ENCODE measurements around the gene LRRN4CL.

Gene LRRN4CL

GRCh38 chr11:62724171-62724570 lies 34.8 kb upstream of the LRRN4CL start:
- Histone ChIP-seq H3K36me3 (ENCODE audit: control insufficient read depth, insufficient read depth, low read length) (peaks cover 57% of the 10 kb centered on the region), H3K4me1 (ENCODE audit: control insufficient read depth, insufficient read depth, low read length) (0 out of 2 replicates have a peak, but pooled peaks cover 9% of the 10 kb centered on the region), H3K9ac (ENCODE audit: low read depth, low read length) (no peak overlapping the region), H3K27me3 (ENCODE audit: control insufficient read depth, insufficient read depth, low read length) (no peaks in the 10 kb centered on the region), H3K27ac (ENCODE audit: low read depth, low read length) (no peak overlapping the region), H3K9me3 (ENCODE audit: control insufficient read depth, insufficient read depth, low read length) (no peaks in the 10 kb centered on the region), H3K4me3 (ENCODE audit: low read depth, low read length) (no peak overlapping the region)

GRCh38 chr11:62721994-62722393 lies 32.7 kb upstream of the LRRN4CL start:
- Histone ChIP-seq H3K27ac (ENCODE audit: low read depth, low read length) (no peak overlapping the region), H3K4me3 (ENCODE audit: low read depth, low read length) (no peak overlapping the region), H3K9me3 (ENCODE audit: control insufficient read depth, insufficient read depth, low read length) (no peaks in the 10 kb centered on the region), H3K9ac (ENCODE audit: low read depth, low read length) (no peak overlapping the region), H3K27me3 (ENCODE audit: control insufficient read depth, insufficient read depth, low read length) (no peaks in the 10 kb centered on the region), H3K4me1 (ENCODE audit: control insufficient read depth, insufficient read depth, low read length) (0 out of 2 replicates have a peak, but pooled peaks cover 9% of the 10 kb centered on the region), H3K36me3 (ENCODE audit: control insufficient read depth, insufficient read depth, low read length) (peaks cover 78% of the 10 kb centered on the region)

- Histone ChIP-seq H3K9ac (ENCODE audit: low read depth, low read length) (no peak overlapping the region), H3K36me3 (ENCODE audit: control insufficient read depth, insufficient read depth, low read length) (peaks cover 97% of the 10 kb centered on the region), H3K4me1 (ENCODE audit: control insufficient read depth, insufficient read depth, low read length) (peaks cover 4% of the 10 kb centered on the region; the same call in 1 of the 2 replicates), H3K27ac (ENCODE audit: low read depth, low read length) (no peak overlapping the region), H3K27me3 (ENCODE audit: control insufficient read depth, insufficient read depth, low read length) (no peaks in the 10 kb centered on the region), H3K9me3 (ENCODE audit: control insufficient read depth, insufficient read depth, low read length) (no peaks in the 10 kb centered on the region), H3K4me3 (ENCODE audit: low read depth, low read length) (no peak overlapping the region)
These were observed 30.1 kb upstream of the LRRN4CL start for GRCh38 chr11:62719302-62719978.

- Histone ChIP-seq H3K4me1 (ENCODE audit: control insufficient read depth, insufficient read depth, low read length) (no peaks in the 10 kb centered on the region; the same call in 1 of the 2 replicates), H3K9me3 (ENCODE audit: control insufficient read depth, insufficient read depth, low read length) (no peaks in the 10 kb centered on the region), H3K27me3 (ENCODE audit: control insufficient read depth, insufficient read depth, low read length) (no peaks in the 10 kb centered on the region), H3K4me3 (ENCODE audit: low read depth, low read length) (no peak overlapping the region), H3K36me3 (ENCODE audit: control insufficient read depth, insufficient read depth, low read length) (peaks cover 95% of the 10 kb centered on the region), H3K27ac (ENCODE audit: low read depth, low read length) (no peak overlapping the region), H3K9ac (ENCODE audit: low read depth, low read length) (no peak overlapping the region)
These were observed 27.5 kb upstream of the LRRN4CL start for GRCh38 chr11:62716816-62717215.

- no peak overlapping the region for H3K4me3 ChIP-seq (ENCODE audit: low read depth, low read length)
- no peaks in the 10 kb centered on the region; the same call in 1 of the 2 replicates for H3K4me1 ChIP-seq (ENCODE audit: control insufficient read depth, insufficient read depth, low read length)
- peak overlapping the region; percentile 7 for H3K27ac ChIP-seq (ENCODE audit: low read depth, low read length)
- H3K36me3 ChIP-seq (ENCODE audit: control insufficient read depth, insufficient read depth, low read length) = peaks cover 94% of the 10 kb centered on the region
- no peaks in the 10 kb centered on the region for H3K9me3 ChIP-seq (ENCODE audit: control insufficient read depth, insufficient read depth, low read length)
- H3K27me3 ChIP-seq (ENCODE audit: control insufficient read depth, insufficient read depth, low read length) = no peaks in the 10 kb centered on the region
- no peak overlapping the region for H3K9ac ChIP-seq (ENCODE audit: low read depth, low read length)
These were observed 26.9 kb upstream of the LRRN4CL start for GRCh38 chr11:62716206-62716605.

- no peak overlapping the region for H3K4me3 ChIP-seq (ENCODE audit: low read depth, low read length)
- no peaks in the 10 kb centered on the region for H3K9me3 ChIP-seq (ENCODE audit: control insufficient read depth, insufficient read depth, low read length)
- peaks cover 93% of the 10 kb centered on the region for H3K36me3 ChIP-seq (ENCODE audit: control insufficient read depth, insufficient read depth, low read length)
- H3K9ac ChIP-seq (ENCODE audit: low read depth, low read length) = no peak overlapping the region
- H3K27me3 ChIP-seq (ENCODE audit: control insufficient read depth, insufficient read depth, low read length) = no peaks in the 10 kb centered on the region
- H3K27ac ChIP-seq (ENCODE audit: low read depth, low read length) = peak overlapping the region; percentile 7
- no peaks in the 10 kb centered on the region; the same call in 1 of the 2 replicates for H3K4me1 ChIP-seq (ENCODE audit: control insufficient read depth, insufficient read depth, low read length)
These were observed 26.1 kb upstream of the LRRN4CL start for GRCh38 chr11:62715150-62716130.

- Histone ChIP-seq H3K4me1 (ENCODE audit: control insufficient read depth, insufficient read depth, low read length) (peaks cover 11% of the 10 kb centered on the region), H3K27me3 (ENCODE audit: control insufficient read depth, insufficient read depth, low read length) (no peaks in the 10 kb centered on the region), H3K27ac (ENCODE audit: low read depth, low read length) (peak overlapping the region; percentile 74), H3K36me3 (ENCODE audit: control insufficient read depth, insufficient read depth, low read length) (peaks cover 76% of the 10 kb centered on the region), H3K9ac (ENCODE audit: low read depth, low read length) (no peak overlapping the region), H3K4me3 (ENCODE audit: low read depth, low read length) (no peak overlapping the region), H3K9me3 (ENCODE audit: control insufficient read depth, insufficient read depth, low read length) (no peaks in the 10 kb centered on the region)
These were observed 24.0 kb upstream of the LRRN4CL start for GRCh38 chr11:62713343-62713742.

GRCh38 chr11:62712861-62713260 lies 23.5 kb upstream of the LRRN4CL start:
- no peak overlapping the region for H3K4me3 ChIP-seq (ENCODE audit: low read depth, low read length)
- no peaks in the 10 kb centered on the region for H3K27me3 ChIP-seq (ENCODE audit: control insufficient read depth, insufficient read depth, low read length)
- peaks cover 71% of the 10 kb centered on the region for H3K36me3 ChIP-seq (ENCODE audit: control insufficient read depth, insufficient read depth, low read length)
- peak overlapping the region; percentile 74 for H3K27ac ChIP-seq (ENCODE audit: low read depth, low read length)
- no peak overlapping the region for H3K9ac ChIP-seq (ENCODE audit: low read depth, low read length)
- H3K9me3 ChIP-seq (ENCODE audit: control insufficient read depth, insufficient read depth, low read length) = no peaks in the 10 kb centered on the region
- H3K4me1 ChIP-seq (ENCODE audit: control insufficient read depth, insufficient read depth, low read length) = peaks cover 16% of the 10 kb centered on the region

GRCh38 chr11:62712276-62712812 lies 23.0 kb upstream of the LRRN4CL start:
- peaks cover 66% of the 10 kb centered on the region for H3K36me3 ChIP-seq (ENCODE audit: control insufficient read depth, insufficient read depth, low read length)
- peak overlapping the region; percentile 8 for H3K27ac ChIP-seq (ENCODE audit: low read depth, low read length)

GRCh38 chr11:62710001-62710345 lies 20.6 kb upstream of the LRRN4CL start:
- H3K9ac ChIP-seq (ENCODE audit: low read depth, low read length) = peak overlapping the region; percentile 91

More at GRCh38 chr11:62712276-62712812, 23.0 kb upstream of the LRRN4CL start:
- H3K4me1 ChIP-seq (ENCODE audit: control insufficient read depth, insufficient read depth, low read length) = peaks cover 19% of the 10 kb centered on the region
- H3K27me3 ChIP-seq (ENCODE audit: control insufficient read depth, insufficient read depth, low read length) = no peaks in the 10 kb centered on the region
- H3K4me3 ChIP-seq (ENCODE audit: low read depth, low read length) = no peak overlapping the region
- H3K9me3 ChIP-seq (ENCODE audit: control insufficient read depth, insufficient read depth, low read length) = no peaks in the 10 kb centered on the region
- no peak overlapping the region for H3K9ac ChIP-seq (ENCODE audit: low read depth, low read length)

More at GRCh38 chr11:62710001-62710345, 20.6 kb upstream of the LRRN4CL start:
- Histone ChIP-seq H3K36me3 (ENCODE audit: control insufficient read depth, insufficient read depth, low read length) (peaks cover 46% of the 10 kb centered on the region), H3K27ac (ENCODE audit: low read depth, low read length) (peak overlapping the region; percentile 98), H3K4me3 (ENCODE audit: low read depth, low read length) (peak overlapping the region; percentile 61), H3K27me3 (ENCODE audit: control insufficient read depth, insufficient read depth, low read length) (no peaks in the 10 kb centered on the region), H3K4me1 (ENCODE audit: control insufficient read depth, insufficient read depth, low read length) (peaks cover 19% of the 10 kb centered on the region), H3K9me3 (ENCODE audit: control insufficient read depth, insufficient read depth, low read length) (no peaks in the 10 kb centered on the region)
